ENCODE measurements around the gene MATN4.
A peak's percentile ranks its signal among the peaks of the same experiment; 100 is the strongest.
"Not testable (repeated sequence)": the region's sequence is repeated elsewhere in the genome, so short reads cannot be mapped to it uniquely, and the experiment has no call there.

Gene MATN4, protein sequence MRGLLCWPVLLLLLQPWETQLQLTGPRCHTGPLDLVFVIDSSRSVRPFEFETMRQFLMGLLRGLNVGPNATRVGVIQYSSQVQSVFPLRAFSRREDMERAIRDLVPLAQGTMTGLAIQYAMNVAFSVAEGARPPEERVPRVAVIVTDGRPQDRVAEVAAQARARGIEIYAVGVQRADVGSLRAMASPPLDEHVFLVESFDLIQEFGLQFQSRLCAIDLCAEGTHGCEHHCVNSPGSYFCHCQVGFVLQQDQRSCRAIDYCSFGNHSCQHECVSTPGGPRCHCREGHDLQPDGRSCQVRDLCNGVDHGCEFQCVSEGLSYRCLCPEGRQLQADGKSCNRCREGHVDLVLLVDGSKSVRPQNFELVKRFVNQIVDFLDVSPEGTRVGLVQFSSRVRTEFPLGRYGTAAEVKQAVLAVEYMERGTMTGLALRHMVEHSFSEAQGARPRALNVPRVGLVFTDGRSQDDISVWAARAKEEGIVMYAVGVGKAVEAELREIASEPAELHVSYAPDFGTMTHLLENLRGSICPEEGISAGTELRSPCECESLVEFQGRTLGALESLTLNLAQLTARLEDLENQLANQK

GRCh38 chr20:45308117-45308778 lies at the start of gene MATN4:
TSS of gene MATN4 (minus strand) at chr20:45308299. CDS start at chr20:45305582, 2,717 bp downstream.
- no peak for DNase-seq (ENCODE audit: low spot score)

GRCh38 chr20:45355209-45356084 lies 47.3 kb upstream of the MATN4 start:
- no peak for DNase-seq (ENCODE audit: low spot score)

- DNase-seq (ENCODE audit: low spot score) = no peak
Measured at GRCh38 chr20:45354423-45355208, 46.5 kb upstream of the MATN4 start.

- no peak for DNase-seq (ENCODE audit: low spot score)
Measured at GRCh38 chr20:45353746-45354145, 45.6 kb upstream of the MATN4 start.

- no peak for DNase-seq (ENCODE audit: low spot score)
Measured at GRCh38 chr20:45352729-45353128, 44.6 kb upstream of the MATN4 start.

GRCh38 chr20:45350795-45351194 lies 42.7 kb upstream of the MATN4 start:
- not testable (repeated sequence) for DNase-seq (ENCODE audit: low spot score)

DNA sequence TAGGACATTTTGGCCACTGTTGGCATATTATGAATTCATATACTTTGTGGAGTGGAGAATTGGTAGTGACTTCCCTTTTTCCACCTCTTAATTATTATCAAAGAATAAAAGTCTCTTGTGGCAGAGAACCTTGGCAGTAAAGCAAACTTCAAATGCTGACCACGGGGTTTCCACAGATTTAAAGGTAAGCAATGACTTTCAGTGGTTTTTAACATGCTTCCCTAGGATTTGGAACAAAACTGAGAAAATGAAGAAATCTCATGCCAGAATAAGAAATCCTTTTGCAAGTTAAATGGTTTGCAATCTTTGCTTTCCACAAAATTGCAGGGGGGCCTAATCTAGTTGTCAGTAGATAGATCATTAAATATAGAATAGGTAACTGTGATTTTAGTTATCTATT lies 42.1 kb upstream of the MATN4 start:
- DNase-seq (ENCODE audit: low spot score) = no peak

GRCh38 chr20:45347936-45348778 lies 40.1 kb upstream of the MATN4 start, which contains the start of gene SDC4:
TSS of gene SDC4 (minus strand) at chr20:45348424. CDS start at chr20:45348384, 40 bp downstream.
- DNase-seq (ENCODE audit: low spot score) = peak; percentile 79

- DNase-seq (ENCODE audit: low spot score) = no peak
Measured at GRCh38 chr20:45347297-45347935, 39.3 kb upstream of the MATN4 start.

DNA sequence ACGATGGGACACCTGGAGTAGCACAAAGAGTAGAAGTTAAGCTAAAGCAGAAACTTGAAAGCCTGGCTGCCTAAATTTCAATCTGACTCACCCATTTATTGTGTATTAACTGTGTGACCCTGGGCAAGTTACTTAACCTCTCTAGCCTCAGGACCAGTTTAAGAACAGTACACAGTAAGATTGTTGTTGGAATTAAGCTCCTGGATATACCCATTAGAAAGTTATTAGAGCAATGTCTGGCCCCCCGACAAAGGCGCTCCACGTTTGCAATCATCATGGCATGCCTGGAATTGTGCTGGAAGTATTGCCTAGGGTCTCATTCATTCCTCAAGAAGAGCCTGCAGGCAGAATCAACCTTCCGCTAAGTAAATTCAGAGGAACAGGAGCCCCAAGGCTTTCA lies 38.8 kb upstream of the MATN4 start:
- no peak for DNase-seq (ENCODE audit: low spot score)

DNA sequence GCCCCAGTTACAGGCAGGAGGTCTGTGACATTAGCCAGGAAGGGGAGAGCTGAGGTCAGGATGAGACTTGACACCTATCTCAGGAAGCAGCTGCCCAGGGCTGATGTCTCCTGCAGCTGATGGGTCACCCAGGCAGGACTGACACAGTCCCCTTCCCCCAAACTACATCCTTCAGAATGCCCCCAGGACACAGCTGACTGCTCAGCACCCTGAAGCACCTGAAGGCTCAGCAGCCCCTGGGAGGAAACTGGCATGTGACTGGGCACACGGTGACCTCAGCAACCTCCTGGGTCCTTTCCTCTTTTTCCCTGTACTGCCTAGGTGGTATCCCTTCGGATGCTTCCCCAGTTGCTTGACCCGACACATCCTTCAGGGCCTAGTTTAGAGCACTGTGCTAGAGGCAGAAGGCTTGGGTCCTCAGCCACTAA lies 38.2 kb upstream of the MATN4 start:
- no peak for DNase-seq (ENCODE audit: low spot score)

- DNase-seq (ENCODE audit: low spot score) = no peak
Measured at GRCh38 chr20:45345104-45345936, 37.2 kb upstream of the MATN4 start.

- no peak for DNase-seq (ENCODE audit: low spot score)
Measured at GRCh38 chr20:45344168-45344860, 36.2 kb upstream of the MATN4 start.

DNA sequence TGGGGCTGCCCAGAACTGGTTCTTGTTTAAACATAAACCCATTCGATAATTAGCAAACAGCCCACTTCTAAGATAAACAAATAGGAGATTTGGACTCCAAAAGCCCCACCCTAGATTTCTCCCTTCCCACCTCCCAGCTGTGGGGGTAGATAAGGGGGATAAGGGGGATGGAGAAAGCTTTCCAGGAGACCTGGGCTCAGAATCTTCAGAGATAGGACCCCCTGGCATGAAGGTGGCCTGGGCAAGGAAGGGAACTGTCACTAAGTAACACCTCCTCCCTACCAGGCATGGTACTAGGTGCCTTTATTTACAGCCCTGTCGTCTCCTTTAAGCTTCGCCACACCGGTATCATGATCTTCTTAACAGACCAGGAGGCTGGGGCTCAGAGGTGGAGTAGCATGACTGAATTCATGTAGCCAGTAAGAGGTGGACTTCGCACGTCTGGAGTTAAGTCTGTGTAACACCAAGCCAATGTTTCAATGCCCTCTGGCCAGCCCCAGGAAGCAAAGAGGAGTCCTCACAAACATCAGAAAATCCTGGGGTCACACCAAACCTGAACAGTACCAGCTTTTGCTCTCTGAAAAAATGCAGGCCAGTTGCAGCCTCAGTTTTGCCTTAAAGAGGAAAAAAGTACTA lies 35.6 kb upstream of the MATN4 start:
- no peak for DNase-seq (ENCODE audit: low spot score)

GRCh38 chr20:45342855-45343531 lies 34.9 kb upstream of the MATN4 start:
- DNase-seq (ENCODE audit: low spot score) = no peak

- peak; percentile 70 for DNase-seq (ENCODE audit: low spot score)
Measured at GRCh38 chr20:45341939-45342854, 34.1 kb upstream of the MATN4 start.

Measured in ecto neural progenitor cell (in vitro differentiated cells).